Neural progenitor cell (in vitro differentiated cells): ENCODE data around the gene MAGI1.

ENCODE experiments used
- CTCF ChIP-seq: fragments of 200-600 bp; sonication (generic); IDR thresholded peaks from 2 replicates; pipeline ENCODE4 v1.5.1; 2017; ENCODE audit warnings: antibody characterized with exemption, mild to moderate bottlenecking
- EZH2 ChIP-seq: fragments of 200-600 bp; sonication (generic); IDR thresholded peaks from 2 replicates; pipeline ENCODE4 v1.6.1; 2017; ENCODE audit warnings: antibody characterized with exemption, mild to moderate bottlenecking, moderate library complexity

GRCh38 chr3:65322910-65323309 is 715.8 kb downstream of the MAGI1 start:
- no peak for TF ChIP-seq CTCF
- TF ChIP-seq EZH2: no peak
